PC-3 (cell line): ENCODE measurements around the gene ANKRD40.
"Not testable (repeated sequence)": the region's sequence is repeated elsewhere in the genome, so short reads cannot be mapped to it uniquely, and the experiment has no call there.

Source experiments
- EZH2 ChIP-seq: fragments of 300-600 bp; sonication (generic); IDR thresholded peaks from one replicate; pipeline ENCODE4 v1.6.1; 2017; ENCODE audit warnings: antibody characterized with exemption, mild to moderate bottlenecking, low read length; ENCODE audit not compliant: unreplicated experiment
- EZH2phosphoT487 ChIP-seq: fragments of 300-600 bp; sonication (generic); IDR thresholded peaks from 2 replicates; pipeline ENCODE4 v1.6.1; 2018; ENCODE audit warnings: mild to moderate bottlenecking, antibody characterized with exemption, low read length, borderline replicate concordance
- TF ChIP-seq, protein P1 (sequence below): fragments of 300-600 bp; sonication (generic); conservative IDR thresholded peaks from 2 replicates; pipeline ENCODE4 v1.5.1; 2017; ENCODE audit warnings: antibody characterized with exemption, low read depth, mild to moderate bottlenecking, low read length

DNA sequence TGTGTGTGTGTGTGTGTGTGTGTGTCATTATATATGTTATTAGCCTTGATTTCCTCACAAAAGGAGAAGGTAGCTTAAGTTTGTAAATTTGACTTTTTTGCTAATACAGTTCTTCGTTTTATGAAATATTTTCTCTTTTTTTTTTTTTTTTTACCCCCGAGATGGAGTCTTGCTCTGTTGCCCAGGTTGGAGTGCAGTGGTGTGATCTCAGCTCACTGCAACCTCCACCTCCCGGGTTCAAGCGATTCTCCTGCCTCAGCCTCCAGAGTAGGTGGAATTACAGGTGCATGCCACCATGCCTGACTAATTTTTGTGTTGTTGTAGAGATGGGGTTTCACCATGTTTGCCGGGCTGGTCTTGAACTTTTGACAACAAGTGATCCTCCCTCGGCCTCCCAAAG, 16.9 kb upstream of the ANKRD40 start:
- TF ChIP-seq, protein P1, sequence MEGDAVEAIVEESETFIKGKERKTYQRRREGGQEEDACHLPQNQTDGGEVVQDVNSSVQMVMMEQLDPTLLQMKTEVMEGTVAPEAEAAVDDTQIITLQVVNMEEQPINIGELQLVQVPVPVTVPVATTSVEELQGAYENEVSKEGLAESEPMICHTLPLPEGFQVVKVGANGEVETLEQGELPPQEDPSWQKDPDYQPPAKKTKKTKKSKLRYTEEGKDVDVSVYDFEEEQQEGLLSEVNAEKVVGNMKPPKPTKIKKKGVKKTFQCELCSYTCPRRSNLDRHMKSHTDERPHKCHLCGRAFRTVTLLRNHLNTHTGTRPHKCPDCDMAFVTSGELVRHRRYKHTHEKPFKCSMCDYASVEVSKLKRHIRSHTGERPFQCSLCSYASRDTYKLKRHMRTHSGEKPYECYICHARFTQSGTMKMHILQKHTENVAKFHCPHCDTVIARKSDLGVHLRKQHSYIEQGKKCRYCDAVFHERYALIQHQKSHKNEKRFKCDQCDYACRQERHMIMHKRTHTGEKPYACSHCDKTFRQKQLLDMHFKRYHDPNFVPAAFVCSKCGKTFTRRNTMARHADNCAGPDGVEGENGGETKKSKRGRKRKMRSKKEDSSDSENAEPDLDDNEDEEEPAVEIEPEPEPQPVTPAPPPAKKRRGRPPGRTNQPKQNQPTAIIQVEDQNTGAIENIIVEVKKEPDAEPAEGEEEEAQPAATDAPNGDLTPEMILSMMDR: not testable (repeated sequence)
- not testable (repeated sequence) for TF ChIP-seq EZH2, EZH2phosphoT487
